OCI-M2 (cell line): Measurements from ENCODE around the gene WDR86.

ENCODE experiments used
- DNase-seq: peaks from one replicate; lab custom pipeline; 2025; ENCODE audit not compliant: unreplicated experiment; lab: John Stamatoyannopoulos, UW

Gene WDR86

GRCh38 chr7:151381348-151382078, 28.3 kb downstream of the WDR86 start:
- no peak for DNase-seq

GRCh38 chr7:151381098-151381347, 28.8 kb downstream of the WDR86 start:
- no peak for DNase-seq

- no peak for DNase-seq
Measured at GRCh38 chr7:151380199-151381097, 29.4 kb downstream of the WDR86 start.

- no peak for DNase-seq
Measured at GRCh38 chr7:151379534-151380198, 30.2 kb downstream of the WDR86 start.

- DNase-seq, result no peak
Measured at GRCh38 chr7:151379193-151379520, 30.7 kb downstream of the WDR86 start.

- DNase-seq, result no peak
Measured at GRCh38 chr7:151378496-151379192, 31.2 kb downstream of the WDR86 start.

GRCh38 chr7:151378011-151378410, 31.8 kb downstream of the WDR86 start:
- DNase-seq, result no peak

GRCh38 chr7:151377406-151377805, 32.4 kb downstream of the WDR86 start:
- DNase-seq, result no peak

- no peak for DNase-seq
Measured at GRCh38 chr7:151376218-151376902, 33.5 kb downstream of the WDR86 start.

- DNase-seq, result no peak
Measured at GRCh38 chr7:151375530-151376217, 34.2 kb downstream of the WDR86 start.

- no peak for DNase-seq
Measured at GRCh38 chr7:151374726-151375125, 35.1 kb downstream of the WDR86 start.

- DNase-seq, result no peak
Measured at GRCh38 chr7:151374139-151374538, 35.7 kb downstream of the WDR86 start.

GRCh38 chr7:151373599-151373998, 36.2 kb downstream of the WDR86 start:
- DNase-seq, result no peak

GRCh38 chr7:151372612-151373265, 37.1 kb downstream of the WDR86 start:
- DNase-seq, result no peak

GRCh38 chr7:151371266-151371665, 38.6 kb downstream of the WDR86 start:
- DNase-seq, result no peak

- DNase-seq, result peak; percentile 48
Measured at GRCh38 chr7:151368136-151368571, 41.7 kb downstream of the WDR86 start.

- no peak for DNase-seq
Measured at GRCh38 chr7:151367284-151367683, 42.6 kb downstream of the WDR86 start.

GRCh38 chr7:151366880-151367222, 43.0 kb downstream of the WDR86 start:
- no peak for DNase-seq

- DNase-seq, result no peak
Measured at GRCh38 chr7:151366166-151366879, 43.5 kb downstream of the WDR86 start.
